HL-60 (cell line): Measurements from ENCODE around the gene PRR13.
"Not testable (repeated sequence)": the region's sequence is repeated elsewhere in the genome, so short reads cannot be mapped to it uniquely, and the experiment has no call there.

Experiments used
- DNase-seq, 2 experiments: peaks; one replicate each; pipeline ENCODE4 v3.0.0-alpha.2; 2010 to 2020; ENCODE audit warnings: low read depth in 1 of 2, low spot score in 1 of 2
- H3K27ac ChIP-seq: fragments of 250-450 bp; sonication (Bioruptor Pico); replicated peaks from 2 replicates; pipeline ENCODE4 v1.5.1; 2020; ENCODE audit warnings: mild to moderate bottlenecking, moderate library complexity
- H3K27me3 ChIP-seq: fragments of 250-450 bp; sonication (Bioruptor Pico); 2 replicates; pipeline ENCODE4 v1.5.1; 2021; ENCODE audit warnings: mild to moderate bottlenecking, moderate library complexity; ENCODE audit not compliant: insufficient read depth, poor library complexity, severe bottlenecking
- H3K4me3 ChIP-seq: replicated peaks from 2 replicates; pipeline ENCODE4 v1.5.1; 2011; ENCODE audit warnings: mild to moderate bottlenecking, control low read depth, low read length; ENCODE audit not compliant: insufficient read depth
- CTCF ChIP-seq: IDR thresholded peaks from one replicate; pipeline ENCODE4 v1.5.1; 2011; ENCODE audit warnings: low read length, control low read depth, inconsistent platforms; ENCODE audit not compliant: insufficient read depth
- GABPA ChIP-seq: IDR thresholded peaks from 2 replicates; pipeline ENCODE4 v1.6.1; 2012; ENCODE audit warnings: low read depth
- POLR2AphosphoS5 ChIP-seq: IDR thresholded peaks from 2 replicates; pipeline ENCODE4 v1.6.1; 2012; ENCODE audit warnings: low read depth
- REST ChIP-seq: IDR thresholded peaks from 2 replicates; pipeline ENCODE4 v1.6.1; 2012; ENCODE audit warnings: low read depth; ENCODE audit not compliant: insufficient replicate concordance
- SPI1 ChIP-seq: IDR thresholded peaks from 2 replicates; pipeline ENCODE4 v1.6.1; 2012; ENCODE audit warnings: low read depth, mild to moderate bottlenecking, borderline replicate concordance

Gene PRR13

GRCh38 chr12:53443955-53444354, 2.4 kb downstream of the PRR13 start:
- no peak for TF ChIP-seq GABPA
- TF ChIP-seq SPI1: no peak
- no peak for TF ChIP-seq REST
- TF ChIP-seq CTCF: no peak
- TF ChIP-seq POLR2AphosphoS5: no peak
- no peak for DNase-seq
- Histone ChIP-seq H3K4me3 (no peak overlapping the region), H3K27me3 (no peaks in the 10 kb centered on the region), H3K27ac (no peak overlapping the region)

GRCh38 chr12:53444593-53445325, 3.2 kb downstream of the PRR13 start:
- not testable (repeated sequence) for H3K27ac ChIP-seq, H3K4me3 ChIP-seq, DNase-seq, H3K27me3 ChIP-seq

GRCh38 chr12:53450936-53451335, 9.4 kb downstream of the PRR13 start:
- Histone ChIP-seq H3K27ac (no peak overlapping the region), H3K4me3 (no peak overlapping the region), H3K27me3 (no peaks in the 10 kb centered on the region)
- TF ChIP-seq REST: no peak
- no peak for TF ChIP-seq CTCF
- TF ChIP-seq GABPA: no peak
- no peak for TF ChIP-seq SPI1
- TF ChIP-seq POLR2AphosphoS5: no peak
- no peak for DNase-seq

- Histone ChIP-seq H3K27ac (peak within 1 kb of the TSS; percentile 97), H3K27me3 (no peaks in the 10 kb centered on the region), H3K4me3 (peak within 1 kb of the TSS; percentile 79)
- DNase-seq: peak; percentile 99 to 100
- TF ChIP-seq POLR2AphosphoS5 (peak; percentile 80), CTCF (peak; percentile 71), SPI1 (no peak), GABPA (peak; percentile 91), REST (no peak)
These were observed 10.2 kb downstream of the PRR13 start, which contains the start of gene PCBP2 for GRCh38 chr12:53451661-53452158. PCBP2 (plus strand) TSS chr12:53452102; CDS start chr12:53454801, 2,699 bp downstream.
